GM10266 (cell line): ENCODE measurements around the gene RTP3.

ENCODE experiments used
- DNase-seq: peaks from one replicate; pipeline ENCODE4 v3.0.0; 2012; ENCODE audit errors: extremely low spot score
- CTCF ChIP-seq: IDR thresholded peaks from 2 replicates; pipeline ENCODE4 v1.5.1; 2012; ENCODE audit warnings: mild to moderate bottlenecking, low read depth; ENCODE audit not compliant: control insufficient read depth, insufficient read depth; ENCODE audit errors: missing control alignments

The RTP3 gene

GRCh38 chr3:46497556-46498265, at the start of gene RTP3:
Gene RTP3 (plus strand): TSS chr3:46497976. CDS start chr3:46498063, 87 bp downstream.
- no peak for TF ChIP-seq CTCF
- DNase-seq: no peak

DNA sequence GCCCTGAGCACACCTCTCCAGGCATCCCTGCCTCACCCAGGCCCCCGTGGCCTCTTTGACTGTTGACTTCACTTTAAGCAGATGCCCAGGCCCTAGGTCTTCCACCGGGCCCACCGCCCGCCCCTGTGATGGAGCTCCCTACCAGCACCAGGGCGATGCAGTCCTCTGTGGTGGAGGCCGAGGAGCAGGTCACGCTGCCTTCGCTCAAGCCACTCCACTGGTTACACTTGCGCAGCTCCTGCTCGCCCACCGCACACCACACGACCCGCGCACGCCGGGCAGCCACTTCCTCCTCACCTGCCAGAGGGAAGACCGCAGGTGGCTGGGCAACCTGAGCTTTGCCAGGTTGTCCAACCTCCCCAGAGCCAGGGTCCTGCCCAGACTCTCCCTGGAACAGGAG, 49.1 kb upstream of the RTP3 start:
- no peak for TF ChIP-seq CTCF

GRCh38 chr3:46449755-46450552, 47.8 kb upstream of the RTP3 start:
- peak; percentile 42 for TF ChIP-seq CTCF
- DNase-seq: no peak

More for the DNA sequence above, 49.1 kb upstream of the RTP3 start:
- no peak for DNase-seq

GRCh38 chr3:46453526-46454208, 44.1 kb upstream of the RTP3 start:
- no peak for DNase-seq
- no peak for TF ChIP-seq CTCF

DNA sequence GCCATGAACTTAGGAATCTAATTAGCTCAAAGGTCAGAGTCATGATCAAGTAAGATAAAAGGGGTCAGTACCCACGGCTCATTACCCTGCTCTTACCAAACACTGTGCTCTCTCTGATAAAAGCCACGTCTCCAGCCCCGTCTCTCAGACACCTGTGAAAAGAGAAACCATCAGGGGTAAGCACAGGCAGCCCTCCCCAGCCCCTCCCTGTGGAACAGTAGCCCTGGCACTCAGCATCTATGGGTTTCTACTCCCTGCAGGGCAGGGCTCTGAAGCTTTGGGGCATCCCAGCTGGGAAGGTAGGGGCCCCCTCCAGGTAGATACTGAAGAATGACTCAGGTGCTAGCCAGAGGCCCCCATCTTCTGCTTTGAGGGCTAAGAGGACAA, 43.6 kb upstream of the RTP3 start:
- TF ChIP-seq CTCF: no peak
- DNase-seq: no peak

DNA sequence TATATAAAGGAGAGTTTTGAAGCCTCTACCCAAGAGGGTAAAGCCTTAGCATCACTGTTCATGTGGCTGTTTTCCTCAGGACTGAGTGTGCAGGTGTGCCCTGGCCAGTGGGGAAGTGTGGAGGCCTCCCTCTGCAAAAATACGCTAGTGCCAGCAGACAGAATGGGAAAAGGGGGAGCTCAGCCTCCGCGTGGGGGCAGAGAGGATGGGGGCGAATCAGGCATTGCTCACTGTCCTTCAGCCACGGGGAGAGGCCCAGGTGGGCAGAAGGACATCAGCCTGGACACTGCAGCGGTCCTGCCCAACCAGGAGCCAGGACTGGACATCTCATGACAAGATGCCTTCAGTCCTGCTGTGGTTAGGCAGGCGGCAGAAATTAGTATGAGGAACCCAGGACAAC, 43.2 kb upstream of the RTP3 start:
- no peak for DNase-seq
- no peak for TF ChIP-seq CTCF
